NCI-H2227 (cell line): Measurements from ENCODE around the gene PRKCB.
"Not testable (repeated sequence)": the region's sequence is repeated elsewhere in the genome, so short reads cannot be mapped to it uniquely, and the experiment has no call there.

Experiments used
- DNase-seq: peaks from one replicate; lab custom pipeline; 2025; ENCODE audit not compliant: unreplicated experiment; lab: John Stamatoyannopoulos, UW

The PRKCB gene

DNA sequence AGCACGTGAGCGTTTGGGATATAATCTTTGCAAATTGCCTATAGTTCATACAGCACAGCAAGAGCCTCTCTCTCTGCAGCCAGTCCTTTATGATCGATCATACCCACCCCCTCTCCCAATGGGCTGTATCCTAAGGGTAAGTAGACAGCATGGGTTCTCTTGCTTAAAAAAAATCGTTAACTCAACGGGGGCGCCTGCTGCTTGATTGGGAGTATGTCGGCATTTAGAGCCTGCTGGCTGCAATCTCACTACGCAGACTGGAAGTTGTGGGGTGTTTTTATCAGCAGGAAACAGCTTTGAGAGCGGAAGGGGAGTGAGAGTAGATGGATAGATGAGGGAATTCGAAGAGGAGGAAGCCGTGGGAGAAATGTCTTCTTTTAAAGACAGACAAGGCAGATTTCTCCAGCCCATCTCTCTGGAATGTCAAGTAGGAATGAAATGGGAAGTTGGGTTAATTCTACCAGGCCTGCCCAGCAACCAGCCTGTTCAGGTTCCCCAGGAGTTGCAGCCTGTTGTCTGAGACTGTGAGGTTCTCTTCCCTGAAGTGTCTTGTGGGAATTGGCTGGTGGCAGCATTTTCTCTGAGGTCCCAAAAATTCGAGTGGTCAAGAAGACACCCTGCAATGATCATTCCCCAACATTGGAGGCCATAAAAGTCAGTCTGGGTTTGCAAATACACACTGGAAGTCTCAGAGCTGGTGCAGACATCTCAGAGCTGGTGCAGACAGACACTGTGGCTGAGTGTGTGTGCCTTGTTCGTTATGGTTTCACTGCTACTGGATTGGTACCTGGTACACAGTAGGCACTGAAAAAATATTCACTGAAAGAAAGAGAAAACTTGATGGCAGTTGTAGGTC lies 65.6 kb downstream of the PRKCB start:
- DNase-seq: peak; percentile 28

DNA sequence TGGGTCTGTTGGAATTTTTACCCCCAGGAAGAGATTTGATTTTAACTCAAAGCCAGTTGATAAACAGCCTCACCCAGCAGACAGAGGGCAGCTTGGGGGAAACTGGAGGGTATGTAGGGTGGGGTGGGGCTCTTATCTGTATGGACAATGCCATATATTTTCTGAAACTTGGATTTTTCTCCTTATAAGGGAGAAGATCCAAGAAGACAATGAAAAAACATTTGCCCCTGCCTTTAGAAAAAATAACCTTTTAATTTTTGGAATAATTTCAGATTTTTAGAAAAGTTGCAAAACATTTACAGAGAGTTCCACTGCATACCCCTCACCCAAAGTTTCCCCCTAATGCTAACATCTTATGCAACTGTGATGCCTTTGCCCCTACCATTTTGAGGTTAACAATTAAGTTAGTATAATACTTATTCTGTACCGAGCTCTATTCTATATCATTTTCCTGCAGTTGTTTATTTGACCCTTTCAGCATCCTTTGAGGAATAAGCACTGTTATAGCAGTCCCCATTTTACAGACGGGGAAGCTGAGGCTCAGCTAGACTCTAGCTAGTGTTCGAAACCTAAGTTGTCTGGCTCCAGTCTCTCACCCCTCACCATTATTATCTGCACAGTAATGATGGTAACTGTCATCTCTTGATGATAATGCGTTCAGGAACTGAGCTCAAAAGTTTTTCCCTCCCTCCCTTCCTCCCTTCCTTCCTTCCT lies 66.4 kb downstream of the PRKCB start:
- DNase-seq: no peak

DNA sequence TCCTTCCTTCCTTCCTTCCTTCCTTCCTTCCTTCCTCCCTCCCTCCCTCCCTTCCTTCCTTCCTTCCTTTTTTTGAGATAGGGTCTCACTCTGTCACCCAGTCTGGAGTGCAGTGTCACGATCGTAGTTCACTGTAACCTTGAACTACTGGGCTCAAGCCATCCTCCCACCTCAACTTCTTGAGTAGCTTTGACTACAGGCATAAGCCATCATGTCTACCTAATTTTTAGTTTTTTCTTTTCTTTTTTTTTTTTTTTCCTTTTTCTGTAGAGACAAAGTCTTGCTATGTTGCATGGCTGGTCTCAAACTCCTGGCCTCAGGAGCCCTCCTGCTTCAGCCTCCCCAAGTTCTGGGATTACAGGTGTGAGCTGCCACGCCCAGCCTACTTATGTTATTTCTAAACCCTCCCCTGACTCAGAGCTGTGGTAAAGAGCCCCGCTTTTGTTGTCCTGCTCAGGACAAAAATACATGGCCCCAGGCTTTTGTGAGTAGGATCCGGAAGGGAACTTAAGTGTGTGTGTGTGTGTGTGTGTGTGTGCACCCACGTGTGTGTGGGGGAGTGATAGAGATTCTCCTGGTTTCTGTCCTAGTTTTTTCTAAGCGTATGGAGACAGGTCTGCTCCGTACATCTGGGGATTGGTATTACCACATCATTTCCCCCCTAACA lies 67.1 kb downstream of the PRKCB start:
- no peak for DNase-seq

DNA sequence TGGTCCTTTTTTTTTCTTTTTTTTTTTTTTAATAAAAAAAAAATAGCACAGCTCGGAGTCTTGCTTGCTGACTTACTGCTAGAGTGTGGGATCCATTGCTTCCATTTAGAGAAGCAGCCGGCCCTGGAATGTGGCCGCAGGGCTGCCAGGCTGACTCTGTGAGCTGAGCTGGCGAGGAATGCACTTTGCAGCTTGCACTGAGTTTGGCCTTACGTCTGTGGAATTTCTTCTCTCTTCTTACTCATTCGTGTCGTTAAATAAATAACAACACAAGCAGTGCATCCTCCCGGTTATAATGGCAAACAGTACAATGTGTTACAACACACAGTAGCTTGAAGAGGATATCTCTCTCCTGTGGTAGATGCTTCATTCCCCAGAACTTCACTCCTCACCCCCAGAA lies 69.2 kb downstream of the PRKCB start:
- DNase-seq: no peak

DNA sequence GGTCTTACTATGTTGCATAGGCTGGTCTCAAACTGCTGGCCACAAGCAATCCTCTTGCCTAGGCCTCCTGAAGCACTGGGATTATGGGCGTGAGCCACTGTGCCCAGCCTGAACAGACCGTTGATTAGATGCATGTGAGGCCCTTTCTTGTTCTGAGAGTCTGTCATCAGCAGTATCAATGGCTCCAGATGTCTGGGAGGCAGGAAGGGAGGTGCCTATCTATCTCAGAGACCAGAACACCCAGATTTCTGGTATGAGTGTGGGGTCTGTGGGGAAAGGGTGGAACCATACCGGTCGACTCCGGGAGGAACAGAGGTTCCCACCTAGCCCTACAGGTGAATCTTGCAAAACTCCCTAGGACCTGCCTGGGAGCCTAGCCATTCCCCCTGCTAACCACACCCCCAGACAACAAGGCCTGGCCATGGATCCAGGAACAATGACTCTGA lies 71.7 kb downstream of the PRKCB start:
- no peak for DNase-seq

DNA sequence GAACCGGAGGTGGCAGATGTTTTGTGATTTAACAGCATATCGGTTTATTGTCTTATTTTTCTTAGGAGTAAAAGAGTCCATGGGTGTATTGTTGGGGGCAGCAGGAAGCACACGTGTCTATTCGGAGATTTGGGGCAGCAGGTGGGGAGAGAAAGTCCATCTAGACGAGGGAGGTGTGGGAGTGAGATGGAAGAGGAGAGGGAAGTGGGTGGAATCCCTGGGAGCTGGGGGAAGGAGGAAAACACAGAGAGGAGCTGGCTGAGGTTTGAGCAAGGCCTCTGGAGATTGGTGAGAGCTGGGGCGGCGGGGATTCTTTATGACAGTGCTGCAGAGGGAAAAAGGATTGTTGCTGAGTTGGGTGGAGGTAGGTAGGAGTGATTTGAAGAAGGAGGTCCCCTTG lies 72.1 kb downstream of the PRKCB start:
- no peak for DNase-seq

DNA sequence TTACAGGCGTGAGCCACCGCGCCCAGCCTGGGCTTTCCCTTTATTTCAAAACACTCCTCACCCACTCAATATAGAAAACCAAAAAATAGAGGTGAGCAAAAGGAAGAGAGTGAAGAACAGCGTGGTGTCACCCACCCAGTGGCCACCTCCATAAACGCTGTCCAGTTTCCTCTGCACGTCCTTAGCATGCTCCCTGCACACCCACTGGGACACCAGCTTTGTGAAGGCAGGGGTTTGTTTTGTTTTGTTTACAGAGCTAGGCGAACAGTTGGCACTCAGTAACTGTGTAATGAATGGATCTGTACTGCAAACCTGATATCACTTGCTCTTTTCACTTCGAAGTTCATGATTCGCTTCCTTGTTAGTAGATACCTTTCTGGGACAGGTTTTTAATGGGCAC lies 73.0 kb downstream of the PRKCB start:
- no peak for DNase-seq

DNA sequence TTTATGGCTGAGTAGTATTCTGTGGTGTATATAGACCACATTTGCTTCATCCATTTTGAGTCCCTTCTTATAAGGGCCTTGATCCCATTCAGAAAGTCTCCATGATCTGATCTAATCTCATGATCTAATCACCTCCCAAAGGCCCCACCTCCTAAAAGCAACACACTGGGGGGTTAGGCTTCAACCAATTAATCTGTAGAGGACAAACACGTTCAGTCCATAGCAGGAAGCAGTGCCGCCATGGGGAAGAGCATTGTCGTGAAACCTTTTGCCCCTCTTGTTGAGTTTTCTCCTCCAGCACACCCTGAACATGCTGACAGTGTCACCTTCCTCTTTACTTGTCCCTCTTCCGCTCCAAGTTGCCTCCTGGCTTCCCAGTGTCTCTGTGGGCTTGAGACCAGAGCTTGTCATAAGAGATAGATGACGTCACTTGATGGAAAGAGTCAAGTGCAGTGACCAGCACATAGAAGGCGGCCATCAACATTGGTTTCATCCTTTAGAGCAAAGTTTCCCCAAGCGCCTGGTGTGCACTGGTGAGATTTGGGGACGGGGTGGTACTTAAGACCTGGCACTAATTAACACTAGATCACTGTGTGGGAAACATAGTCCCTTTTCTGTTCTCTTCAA lies 74.1 kb downstream of the PRKCB start:
- no peak for DNase-seq

DNA sequence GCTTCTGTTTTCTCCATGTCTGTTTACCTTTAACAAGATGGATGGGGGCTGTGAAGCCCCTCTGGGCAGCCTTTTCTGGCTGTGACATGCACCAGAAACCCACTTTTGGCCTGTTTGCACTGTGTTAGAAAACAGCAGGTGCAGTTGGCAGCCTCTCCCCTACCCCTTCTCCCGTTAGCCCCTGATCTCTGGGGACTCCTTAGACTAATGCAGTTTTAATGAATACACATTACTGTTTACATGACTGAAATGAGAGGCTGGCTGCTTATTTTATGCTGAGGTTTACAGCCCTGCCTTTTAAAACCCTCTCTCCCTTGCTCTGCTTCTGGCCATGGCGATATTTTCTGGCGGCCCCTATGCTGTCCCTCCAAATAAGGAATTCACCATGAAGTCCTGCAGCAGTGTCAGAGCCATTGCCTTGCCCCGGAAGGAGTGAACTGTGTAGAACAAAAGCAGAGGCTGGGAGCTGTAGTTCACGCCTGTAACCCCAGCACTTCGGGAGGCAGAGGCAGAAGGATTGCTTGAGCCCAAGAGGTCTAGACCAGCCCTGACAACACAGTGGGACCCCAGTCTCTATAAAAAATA lies 79.3 kb downstream of the PRKCB start:
- no peak for DNase-seq

DNA sequence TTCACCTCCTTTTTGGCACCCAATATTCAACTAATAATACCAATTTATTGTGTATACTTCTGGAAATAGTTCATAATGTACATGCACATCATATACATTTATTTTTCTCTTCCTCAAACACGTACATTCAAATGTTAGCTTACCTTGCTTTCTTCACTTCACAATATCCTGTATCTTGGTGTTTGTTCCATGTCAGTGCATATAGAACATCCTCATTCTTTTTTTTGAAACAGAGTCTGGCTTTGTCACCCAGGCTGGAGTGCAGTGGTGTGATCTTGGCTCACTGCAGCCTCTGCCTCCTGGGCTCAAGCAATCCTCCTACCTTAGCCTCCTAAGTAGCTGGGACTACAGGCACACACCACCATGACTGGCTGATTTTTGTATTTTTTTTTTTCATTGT lies 80.8 kb downstream of the PRKCB start:
- not testable (repeated sequence) for DNase-seq

DNA sequence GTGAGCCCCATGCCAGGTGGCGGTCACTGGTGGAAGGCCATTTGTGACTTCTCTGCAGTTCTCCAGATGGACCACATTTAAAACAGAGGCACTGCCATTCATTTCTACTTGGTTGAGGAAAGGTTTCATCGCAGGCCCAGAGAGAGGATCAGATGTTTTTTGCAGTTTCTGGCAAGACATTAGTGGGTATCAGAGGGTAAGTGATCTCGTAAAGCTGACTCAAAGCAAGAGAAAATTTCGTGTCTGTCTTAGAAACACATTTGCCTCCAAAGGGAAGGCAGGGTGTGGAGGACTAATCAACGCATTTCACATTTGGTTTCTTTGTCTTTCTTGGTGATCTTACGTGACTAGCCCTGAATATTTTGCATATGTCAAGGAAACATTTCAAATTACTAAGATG lies 81.8 kb downstream of the PRKCB start:
- no peak for DNase-seq

DNA sequence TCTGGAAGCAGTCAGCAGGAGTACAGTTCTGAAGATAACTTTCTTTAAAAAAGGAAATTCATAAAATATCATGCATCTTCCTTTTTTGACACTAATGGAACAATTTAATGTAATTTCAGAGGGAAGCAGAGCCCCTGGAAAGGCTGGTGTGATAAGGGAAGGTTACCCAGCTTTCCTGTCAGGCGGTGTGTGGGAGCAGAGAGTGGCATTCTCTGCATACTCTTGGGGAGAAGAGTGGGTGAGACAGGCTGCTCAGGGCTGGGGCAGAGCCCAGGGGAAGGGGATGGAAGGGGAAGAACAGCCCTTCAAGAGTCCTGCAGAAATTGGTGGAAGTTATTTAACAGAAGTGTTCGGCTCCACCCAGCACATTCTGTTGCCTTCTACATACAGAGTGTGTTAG lies 84.7 kb downstream of the PRKCB start:
- DNase-seq: no peak

DNA sequence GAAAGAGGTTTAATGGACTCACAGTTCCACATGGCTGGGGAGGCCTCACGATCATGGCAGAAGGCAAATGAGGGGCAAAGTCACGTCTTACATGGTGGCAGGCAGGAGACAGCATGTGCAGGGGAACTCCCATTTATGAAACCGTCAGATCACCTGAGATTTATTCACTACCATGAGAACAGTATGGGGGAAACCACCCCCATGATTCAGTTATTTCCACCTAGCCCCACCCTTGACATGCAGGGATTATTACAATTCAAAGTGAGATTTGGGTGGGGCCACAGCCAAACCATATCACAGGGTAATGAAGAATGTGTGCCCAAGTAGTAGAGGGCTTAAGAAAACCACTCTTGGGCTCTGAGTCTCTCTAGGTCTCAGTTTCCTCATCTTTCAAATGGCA lies 85.1 kb downstream of the PRKCB start:
- no peak for DNase-seq

DNA sequence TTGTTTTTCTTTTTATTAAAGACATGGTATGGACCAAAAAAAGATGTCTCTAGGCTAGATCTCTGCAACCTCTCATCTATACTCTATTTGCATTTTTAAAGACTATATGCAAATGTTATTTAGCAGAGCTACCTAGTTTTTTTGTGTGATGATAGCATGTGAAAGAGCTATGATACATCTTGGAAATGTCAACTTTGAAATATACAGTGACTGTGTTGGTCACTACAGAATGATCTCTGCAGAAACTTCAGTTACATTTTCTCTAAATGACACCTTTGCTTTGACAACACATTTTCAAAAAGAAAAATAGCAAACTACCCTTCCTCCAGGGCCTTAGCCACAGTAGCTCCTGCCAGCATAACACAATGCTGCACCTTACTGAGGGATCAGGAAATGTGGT lies 86.6 kb downstream of the PRKCB start:
- DNase-seq: no peak

DNA sequence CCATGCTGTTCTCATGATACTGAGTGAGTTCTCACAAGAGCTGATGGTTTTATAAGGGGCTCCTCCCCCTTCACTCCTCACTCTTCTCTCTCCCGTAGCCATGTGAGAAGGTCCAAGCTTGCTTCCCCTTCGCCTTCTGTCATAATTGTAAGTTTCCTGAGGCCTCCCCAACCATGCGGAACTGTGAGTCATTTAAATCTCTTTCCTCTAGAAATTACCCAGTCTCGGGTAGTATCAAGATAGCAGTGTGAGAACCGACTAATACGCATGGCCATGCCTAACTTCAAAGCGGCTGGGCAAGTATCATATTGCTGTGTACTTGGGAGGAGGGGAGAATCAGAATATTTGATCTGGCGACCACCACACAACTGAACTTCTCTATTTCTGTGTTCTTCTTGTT lies 88.3 kb downstream of the PRKCB start:
- DNase-seq: no peak

DNA sequence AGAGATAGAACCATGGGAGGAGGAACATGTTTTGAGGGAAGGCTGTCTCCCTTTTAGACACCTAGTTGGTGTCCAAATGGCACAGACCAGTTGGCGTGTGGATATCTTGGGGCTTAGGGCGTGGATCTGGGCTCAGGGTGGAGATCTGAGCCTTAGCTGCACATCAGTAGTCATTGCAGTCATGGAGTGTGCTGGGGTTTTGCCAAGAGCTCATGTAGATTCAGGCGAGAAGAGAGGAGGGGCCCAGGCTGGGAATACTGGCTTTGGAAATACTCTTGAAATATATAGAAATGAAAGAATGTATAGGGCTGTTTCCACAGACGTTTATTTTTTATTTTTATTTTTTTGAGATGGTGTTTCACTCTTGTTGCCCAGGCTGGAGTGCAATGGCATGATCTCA lies 92.0 kb downstream of the PRKCB start:
- no peak for DNase-seq

DNA sequence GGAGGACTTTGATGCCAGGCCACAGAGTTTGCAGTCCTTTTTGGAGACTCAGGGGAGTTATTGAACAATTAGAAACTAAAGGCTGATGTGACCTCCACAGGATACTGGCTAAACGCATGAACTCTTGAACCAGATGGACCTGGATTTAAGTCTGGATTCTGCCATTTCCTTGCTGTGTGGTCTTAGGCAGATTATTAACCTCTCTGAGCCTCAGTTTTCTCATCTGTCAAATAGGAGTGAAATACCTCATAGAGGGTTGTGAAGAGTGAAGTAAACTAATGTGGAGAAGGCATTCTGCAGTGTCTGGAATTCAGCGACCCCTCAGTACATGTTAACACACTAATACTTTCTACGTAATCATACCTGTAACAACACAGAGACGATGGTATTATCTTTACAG lies 93.5 kb downstream of the PRKCB start:
- no peak for DNase-seq

DNA sequence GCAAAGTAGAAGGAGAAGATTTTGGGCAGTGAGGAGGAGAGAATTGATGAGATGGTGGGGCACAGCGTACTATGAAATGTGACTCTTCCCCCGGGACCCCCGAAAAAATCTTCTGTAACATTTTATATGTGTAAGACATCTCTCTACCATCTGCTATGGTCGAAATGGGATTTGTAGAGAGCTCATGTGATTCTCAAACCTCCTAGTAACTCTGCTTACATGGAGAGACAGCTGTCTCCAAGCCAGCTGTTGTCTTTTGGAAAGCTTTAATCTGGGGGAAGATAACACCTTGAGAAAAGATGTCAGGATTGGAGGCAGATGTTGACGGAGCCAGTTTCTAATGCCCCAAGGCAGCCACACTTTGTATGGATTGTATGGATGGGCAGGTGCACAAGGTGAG lies 94.1 kb downstream of the PRKCB start:
- no peak for DNase-seq

DNA sequence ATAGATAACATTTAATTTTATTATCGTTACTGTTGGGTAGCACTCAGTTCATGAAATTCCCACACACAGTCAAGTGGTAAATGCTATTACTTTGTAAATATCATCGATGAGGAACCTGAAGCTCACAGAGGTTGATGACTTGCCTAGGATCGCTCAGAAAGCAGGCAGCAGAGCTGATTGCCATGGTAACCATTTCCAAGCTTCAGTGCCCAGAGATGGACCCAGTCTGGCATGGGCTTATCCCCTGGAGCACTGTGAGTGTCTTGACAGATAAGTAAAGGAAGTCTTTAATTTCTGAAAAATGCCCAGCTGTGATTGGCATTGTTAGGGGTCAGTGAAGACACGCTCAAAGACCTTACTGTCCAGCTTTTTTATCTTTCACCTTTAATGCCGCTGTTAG lies 95.0 kb downstream of the PRKCB start:
- peak; percentile 15 for DNase-seq

DNA sequence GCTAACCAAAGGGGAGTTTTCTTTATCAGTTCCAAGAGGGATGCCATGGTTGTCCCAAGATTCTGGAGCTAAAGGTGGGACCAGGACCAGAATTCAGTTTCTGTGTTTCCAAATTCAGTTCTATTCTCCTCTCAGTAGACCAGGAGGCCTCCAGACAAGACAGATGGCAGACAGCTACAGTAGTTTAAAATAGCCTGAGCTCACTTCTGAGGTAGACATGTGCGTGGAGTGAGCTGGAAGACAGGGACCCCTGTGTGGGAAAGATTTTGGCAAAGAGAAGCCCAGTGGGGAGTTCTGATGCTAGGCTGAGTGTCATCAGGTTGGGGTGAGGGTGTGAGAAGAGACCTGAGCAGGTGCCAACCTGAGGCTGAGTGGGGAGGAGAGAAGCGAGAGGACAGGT lies 95.4 kb downstream of the PRKCB start:
- DNase-seq: no peak

DNA sequence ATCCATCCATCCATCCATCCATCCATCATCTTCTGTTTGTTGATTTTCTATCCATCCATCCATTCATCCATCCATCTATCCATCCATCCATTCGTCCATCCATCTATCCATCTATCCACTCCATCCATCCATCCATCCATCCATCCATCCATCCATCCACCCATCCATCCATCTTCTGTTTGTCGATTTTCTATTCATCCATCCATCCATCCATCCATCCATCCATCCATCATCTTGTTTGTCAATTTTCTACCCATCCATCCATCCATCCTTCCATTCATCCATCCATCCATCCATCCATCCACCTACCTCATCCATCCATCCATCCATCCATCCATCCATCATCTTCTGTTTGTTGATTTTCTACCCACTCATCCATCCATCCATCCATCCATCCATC lies 97.9 kb downstream of the PRKCB start:
- not testable (repeated sequence) for DNase-seq
